SK-N-MC (cell line): ENCODE measurements around the gene FUOM.

Experiments used
- EZH2 ChIP-seq: fragments of 200-600 bp; sonication (generic); IDR thresholded peaks from one replicate; pipeline ENCODE4 v1.6.1; 2017; ENCODE audit warnings: antibody characterized with exemption
- POLR2AphosphoS5 ChIP-seq: IDR thresholded peaks from 2 replicates; pipeline ENCODE4 v1.6.1; 2012; ENCODE audit warnings: mild to moderate bottlenecking, low read depth, low read length, borderline replicate concordance

GRCh38 chr10:133378251-133379096, 20.7 kb upstream of the FUOM start:
- peak; percentile 20; the same call in 1 of the 2 replicates for TF ChIP-seq POLR2AphosphoS5
- no peak for TF ChIP-seq EZH2
